HepG2 (cell line): ENCODE measurements around the gene PCOLCE2. TPM values are rescaled to one million over a fixed set of nuclear protein-coding genes. Genes with fewer than 3 reads are reported as not detected.

Source experiments
- ATAC-seq: fragments of 200-7000 bp; cut with Tn5 transposase; 3 replicates; pipeline ENCODE4 v1.9.1; 2020; ENCODE audit warnings: mild to moderate bottlenecking, moderate library complexity
- BruUV-seq: library from RNA; stranded (reverse); fragments of 400-500 nt; replicated peaks from 2 replicates; lab custom pipeline; 2021; lab: Mats Ljungman, UMichigan
- CTCF ChIA-PET: fragments of 300-600 bp; formaldehyde crosslinking; extraction: SDS; loops from one replicate; lab custom pipeline; 2021; ENCODE audit warnings: low total read pairs, inconsistent platforms, low intra/inter-chr PET ratio; lab: Yijun Ruan, JAX
- POLR2A ChIA-PET: fragments of 350-600 bp; sonication (Branson Sonifier 250); formaldehyde crosslinking; loops from one replicate; lab custom pipeline; 2020; ENCODE audit warnings: antibody characterized with exemption, inconsistent platforms; lab: Yijun Ruan, JAX
- DNase-seq: peaks from one replicate; pipeline ENCODE4 v3.0.0-alpha.2; 2015; ENCODE audit warnings: low spot score
- FAIRE-seq: peaks from 3 replicates; lab custom pipeline; 2011; peaks lifted over from hg19 to GRCh38; lab: Jason Lieb, UNC
- H2AFZ ChIP-seq: one replicate; pipeline ENCODE4 v1.6.1; 2011; ENCODE audit warnings: low read length, inconsistent platforms
- H3K27ac ChIP-seq: fragments of 300-600 bp; 3 replicates; pipeline ENCODE4 v1.8.0; 2011; ENCODE audit warnings: mixed run types, mild to moderate bottlenecking, mixed read lengths, low read length, inconsistent platforms; ENCODE audit not compliant: insufficient read depth; ENCODE audit errors: extremely low read length
- H3K27me3 ChIP-seq, 2 experiments: fragments of 200-600 bp in 1 of 2; 2 replicates in 1 of 2; 3 replicates in 1 of 2; pipeline versions ENCODE4 v1.6.0 to v1.8.0; 2011; ENCODE audit warnings: low read length in 2 of 2, mild to moderate bottlenecking in 2 of 2, moderate library complexity in 2 of 2, inconsistent platforms in 1 of 2; ENCODE audit not compliant: insufficient read depth in 2 of 2, control insufficient read depth in 1 of 2
- H3K36me3 ChIP-seq, 2 experiments: fragments of 200-600 bp in 1 of 2; replicated peaks in 1 of 2; 2 replicates in 1 of 2; 3 replicates in 1 of 2; pipeline versions ENCODE4 v1.5.1 to v1.8.0; 2011; ENCODE audit warnings: low read length in 2 of 2, inconsistent platforms in 1 of 2; ENCODE audit not compliant: insufficient read depth in 2 of 2, control insufficient read depth in 1 of 2
- H3K4me1 ChIP-seq: 2 replicates; pipeline ENCODE4 v1.5.1; 2012; ENCODE audit warnings: low read length, inconsistent platforms; ENCODE audit not compliant: insufficient read depth
- H3K4me2 ChIP-seq: 2 replicates; pipeline ENCODE4 v1.6.0; 2011; ENCODE audit warnings: low read depth, low read length, inconsistent platforms
- H3K4me3 ChIP-seq, 3 experiments: fragments of 200-600 bp in 1 of 3; sonication (generic), shearing (Covaris generic) in 1 of 3; replicated peaks in 1 of 3; 2 replicates each; pipeline ENCODE4 v1.5.1; 2011 to 2016; ENCODE audit warnings: low read length in 3 of 3, inconsistent platforms in 2 of 3, low read depth in 2 of 3, mild to moderate bottlenecking in 2 of 3, control low read depth in 1 of 3, mixed read lengths in 1 of 3; ENCODE audit not compliant: insufficient read depth in 1 of 3
- H3K79me2 ChIP-seq: one replicate; pipeline ENCODE4 v1.6.1; 2011; ENCODE audit warnings: low read length, inconsistent platforms; ENCODE audit not compliant: insufficient read depth
- H3K9ac ChIP-seq: 2 replicates; pipeline ENCODE4 v1.6.0; 2011; ENCODE audit warnings: mild to moderate bottlenecking, low read depth, low read length, inconsistent platforms; ENCODE audit not compliant: insufficient read depth
- H3K9me3 ChIP-seq: 2 replicates; pipeline ENCODE4 v1.5.1; 2012; ENCODE audit warnings: mild to moderate bottlenecking, low read length
- H4K20me1 ChIP-seq: 2 replicates; pipeline ENCODE4 v1.6.0; 2011; ENCODE audit warnings: inconsistent platforms, mild to moderate bottlenecking, low read length, moderate library complexity; ENCODE audit not compliant: insufficient read depth
- CEBPB ChIP-seq: IDR thresholded peaks from 2 replicates; pipeline ENCODE4 v1.6.1; 2011; ENCODE audit warnings: low read depth, low read length, improper control_type of control experiment, borderline replicate concordance
- KDM1A ChIP-seq: IDR thresholded peaks from 2 replicates; pipeline ENCODE4 v1.6.1; 2016; ENCODE audit warnings: missing compliant biosample characterization
- KDM2A ChIP-seq: sonication (generic); formaldehyde crosslinking; IDR thresholded peaks from 2 replicates; pipeline ENCODE4 v1.4.0; 2020; ENCODE audit warnings: low read depth, missing genetic modification reagents, borderline replicate concordance
- MIER2 ChIP-seq: IDR thresholded peaks from 2 replicates; pipeline ENCODE4 v1.6.1; 2016; ENCODE audit warnings: missing biosample characterization, missing genetic modification reagents
- ZBTB44 ChIP-seq: sonication (generic); formaldehyde crosslinking; IDR thresholded peaks from 2 replicates; pipeline ENCODE4 v1.4.0; 2020; ENCODE audit warnings: missing genetic modification reagents
- ZMYM4 ChIP-seq: sonication (generic); formaldehyde crosslinking; IDR thresholded peaks from 2 replicates; pipeline ENCODE4 v1.8.1; 2023; ENCODE audit warnings: mild to moderate bottlenecking, missing genetic modification reagents
- ZNF597 ChIP-seq: sonication (generic); formaldehyde crosslinking; IDR thresholded peaks from 2 replicates; pipeline ENCODE4 v1.5.0; 2020; ENCODE audit warnings: missing genetic modification reagents
- ZNF644 ChIP-seq: IDR thresholded peaks from 2 replicates; pipeline ENCODE4 v1.6.1; 2016; ENCODE audit warnings: low read depth
- ZNF788 ChIP-seq: sonication (generic); formaldehyde crosslinking; IDR thresholded peaks from 2 replicates; pipeline ENCODE4 v1.5.0; 2020; ENCODE audit warnings: mild to moderate bottlenecking, missing genetic modification reagents, borderline replicate concordance
- WGBS: methylation state at CpG from one replicate; pipeline ENCODE4 v1.1.6; 2017; ENCODE audit warnings: low lambda C conversion rate; 5-methylcytosine and 5-hydroxymethylcytosine counted together
- in situ Hi-C: cut with HindIII; loops from 2 replicates; pipeline ENCODE4 v1.10.0; 2017; ENCODE audit warnings: low pct_unique_long_range_greater_than_20kb; ENCODE audit not compliant: extremely low pct_ligation_motif_present
- intact Hi-C: fragments of 100-400 bp; cut with micrococcal nuclease; formaldehyde crosslinking; loops from one replicate; pipeline ENCODE4 v1.10.0; 2022; ENCODE audit not compliant: unreplicated experiment
- polyA plus RNA-seq, 8 experiments: library from polyadenylated mRNA; depleted of rRNA in 3 of 8; stranded (reverse) in 7 of 8; unstranded in 1 of 8; fragments of >200 nt; fragmentation: Illumina TruSeq in 4 of 8; extraction: Trizol in 4 of 8; gene quantifications; 2 replicates each; pipeline versions ENCODE4 v1.2.1 to v1.2.3, GENCODE V29; 2011 to 2016; ENCODE audit warnings: low read depth in 4 of 8, missing spikeins in 1 of 8, mixed read lengths in 1 of 8; ENCODE audit not compliant: insufficient read depth in 1 of 8
- total RNA-seq, 5 experiments: library from RNA; depleted of rRNA; stranded (reverse); fragments of >200 nt; fragmentation: Illumina TruSeq; extraction: Trizol; gene quantifications; 2 replicates each; pipeline ENCODE4 v1.2.3, GENCODE V29; 2016; ENCODE audit warnings: low read depth in 1 of 5
- TF ChIP-seq, protein P1 (sequence below): sonication (generic); formaldehyde crosslinking; IDR thresholded peaks from 2 replicates; pipeline ENCODE4 v1.4.0; 2020; ENCODE audit warnings: missing genetic modification reagents, mild to moderate bottlenecking, borderline replicate concordance

The PCOLCE2 gene
- total and polyA plus RNA-seq, 2 of the 13 experiments (the other 11 are each of a cell fraction or from before 2014, with no cell fraction given), result 0.71 to 2.0 TPM

- Histone ChIP-seq H3K27ac (no peak overlapping the region), H3K4me3 (no peak overlapping the region), H3K36me3 (no peaks in the 10 kb centered on the region), H2AFZ (no peak overlapping the region), H3K4me2 (no peak overlapping the region), H3K27me3 (peaks cover 0 to 24% of the 10 kb centered on the region in 2 experiments; a peak in 3 of 5 replicates), H3K9me3 (no peaks in the 10 kb centered on the region), H3K79me2 (no peaks in the 10 kb centered on the region), H3K4me1 (peaks cover 40% of the 10 kb centered on the region), H4K20me1 (no peaks in the 10 kb centered on the region), H3K9ac (no peak overlapping the region)
- TF ChIP-seq MIER2 (CRISPR knock-in tag) (no peak), CEBPB (peak; percentile 67), ZNF788 (CRISPR knock-in tag) (no peak)
- no peak for FAIRE-seq
- intact Hi-C loops (no loop called here), in situ Hi-C loops (no loop called here)
- no peak for ATAC-seq
- DNase-seq, result no peak
- WGBS, result 55% methylated on average over 7 of the region's 7 CpGs
- BruUV-seq, result no TSS peak
- ChIA-PET POLR2A (no interaction called here), CTCF (interaction anchor here (1.4 kb wide), 1 partner anchor 53 kb away, joined by 5 read pairs; no protein-coding TSS in a partner anchor)
These were observed 45.4 kb upstream of the PCOLCE2 start for GRCh38 chr3:142934128-142934886.

- ChIA-PET POLR2A (interaction anchor here (1.3 to 3.2 kb wide), 3 partner anchors 10 to 33 kb away, joined by 5 to 31 read pairs (median 8); no protein-coding TSS in a partner anchor), CTCF (interaction anchor here (1.4 to 4.4 kb wide), 2 partner anchors 56 to 103 kb away, joined by 5 to 67 read pairs; no protein-coding TSS in a partner anchor)
- H3K4me3 ChIP-seq, result no peak overlapping the region
- peak; percentile 54 for FAIRE-seq
- peak; percentile 41 for DNase-seq
- no peak overlapping the region for H3K27ac ChIP-seq
- BruUV-seq, result no TSS peak
- H2AFZ ChIP-seq, result no peak overlapping the region
- H3K9me3 ChIP-seq, result no peaks in the 10 kb centered on the region
- no peaks in the 10 kb centered on the region for H3K79me2 ChIP-seq
- ATAC-seq, result peak; percentile 83
- in situ Hi-C loops (no loop called here), intact Hi-C loops (no loop called here)
- WGBS, result 32% methylated on average over 6 of the region's 6 CpGs
- no peaks in the 10 kb centered on the region for H4K20me1 ChIP-seq
- peaks cover 0 to 21% of the 10 kb centered on the region in 2 experiments; a peak in 3 of 5 replicates for H3K27me3 ChIP-seq
- H3K36me3 ChIP-seq, result no peaks in the 10 kb centered on the region
- peaks cover 52% of the 10 kb centered on the region for H3K4me1 ChIP-seq
- H3K4me2 ChIP-seq, result peak overlapping the region; percentile 13; the same call in 1 of the 2 replicates
- no peak overlapping the region for H3K9ac ChIP-seq
- TF ChIP-seq ZNF644 (CRISPR knock-in tag) (peak; percentile 49; the same call in 1 of the 2 replicates), KDM2A (CRISPR knock-in tag) (0 out of 2 replicates have a peak, but pooled peaks have one; percentile 27), KDM1A (no peak), ZMYM4 (CRISPR knock-in tag) (peak; percentile 62), ZBTB44 (CRISPR knock-in tag) (no peak), ZNF597 (CRISPR knock-in tag) (no peak)
- TF ChIP-seq, protein P1, sequence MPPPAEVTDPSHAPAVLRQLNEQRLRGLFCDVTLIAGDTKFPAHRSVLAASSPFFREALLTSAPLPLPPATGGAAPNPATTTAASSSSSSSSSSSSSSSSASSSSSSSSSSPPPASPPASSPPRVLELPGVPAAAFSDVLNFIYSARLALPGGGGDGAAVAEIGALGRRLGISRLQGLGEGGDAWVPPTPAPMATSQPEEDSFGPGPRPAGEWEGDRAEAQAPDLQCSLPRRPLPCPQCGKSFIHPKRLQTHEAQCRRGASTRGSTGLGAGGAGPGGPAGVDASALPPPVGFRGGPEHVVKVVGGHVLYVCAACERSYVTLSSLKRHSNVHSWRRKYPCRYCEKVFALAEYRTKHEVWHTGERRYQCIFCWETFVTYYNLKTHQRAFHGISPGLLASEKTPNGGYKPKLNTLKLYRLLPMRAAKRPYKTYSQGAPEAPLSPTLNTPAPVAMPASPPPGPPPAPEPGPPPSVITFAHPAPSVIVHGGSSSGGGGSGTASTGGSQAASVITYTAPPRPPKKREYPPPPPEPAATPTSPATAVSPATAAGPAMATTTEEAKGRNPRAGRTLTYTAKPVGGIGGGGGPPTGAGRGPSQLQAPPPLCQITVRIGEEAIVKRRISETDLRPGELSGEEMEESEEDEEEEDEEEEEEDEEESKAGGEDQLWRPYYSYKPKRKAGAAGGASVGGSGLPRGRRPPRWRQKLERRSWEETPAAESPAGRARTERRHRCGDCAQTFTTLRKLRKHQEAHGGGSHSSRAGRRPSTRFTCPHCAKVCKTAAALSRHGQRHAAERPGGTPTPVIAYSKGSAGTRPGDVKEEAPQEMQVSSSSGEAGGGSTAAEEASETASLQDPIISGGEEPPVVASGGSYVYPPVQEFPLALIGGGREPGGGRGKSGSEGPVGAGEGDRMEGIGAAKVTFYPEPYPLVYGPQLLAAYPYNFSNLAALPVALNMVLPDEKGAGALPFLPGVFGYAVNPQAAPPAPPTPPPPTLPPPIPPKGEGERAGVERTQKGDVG (CRISPR knock-in tag), result peak; percentile 64; the same call in 1 of the 2 replicates
These were observed 42.3 kb upstream of the PCOLCE2 start for GRCh38 chr3:142931222-142931621.
